GM11168 (cell line): ENCODE data around the gene GLP2R.
"Not testable (repeated sequence)": the region's sequence is repeated elsewhere in the genome, so short reads cannot be mapped to it uniquely, and the experiment has no call there.

Experiments used
- in situ Hi-C: fragments of 300-500 bp; cut with MboI; formaldehyde crosslinking; loops from one replicate; pipeline ENCODE4 v1.12.0; 2022; ENCODE audit warnings: low sequenced_read_pairs; ENCODE audit not compliant: unreplicated experiment

Gene GLP2R

GRCh38 chr17:9825641-9826150 lies at the start of gene GLP2R:
TSS of gene GLP2R (plus strand) at chr17:9825924. CDS start at chr17:9826064, 140 bp downstream.
- in situ Hi-C loops = no loop called here

GRCh38 chr17:9776911-9777310 lies 48.8 kb upstream of the GLP2R start:
- in situ Hi-C loops = no loop called here

- in situ Hi-C loops = no loop called here
These were observed 45.2 kb upstream of the GLP2R start for GRCh38 chr17:9780552-9780951.

- in situ Hi-C loops = no loop called here
These were observed 42.7 kb upstream of the GLP2R start for GRCh38 chr17:9783050-9783449.

GRCh38 chr17:9783465-9783864 lies 42.3 kb upstream of the GLP2R start:
- in situ Hi-C loops = not testable (repeated sequence)

GRCh38 chr17:9784544-9784943 lies 41.2 kb upstream of the GLP2R start:
- in situ Hi-C loops = no loop called here

- in situ Hi-C loops = no loop called here
These were observed 37.1 kb upstream of the GLP2R start for GRCh38 chr17:9788601-9789000.

GRCh38 chr17:9790316-9790715 lies 35.4 kb upstream of the GLP2R start:
- in situ Hi-C loops = no loop called here

- in situ Hi-C loops = no loop called here
These were observed 34.5 kb upstream of the GLP2R start, which contains the start of gene DHRS7C for GRCh38 chr17:9790889-9791876. TSS of gene DHRS7C (minus strand) at chr17:9791592. CDS start at chr17:9791284, 308 bp downstream.

- in situ Hi-C loops = no loop called here
These were observed 33.4 kb upstream of the GLP2R start for GRCh38 chr17:9792181-9792840.

- in situ Hi-C loops = no loop called here
These were observed 27.7 kb upstream of the GLP2R start for GRCh38 chr17:9798008-9798407.

- in situ Hi-C loops = no loop called here
These were observed 27.0 kb upstream of the GLP2R start for GRCh38 chr17:9798724-9799123.

- in situ Hi-C loops = no loop called here
These were observed 24.2 kb upstream of the GLP2R start for GRCh38 chr17:9801505-9801904.

- in situ Hi-C loops = no loop called here
These were observed 23.4 kb upstream of the GLP2R start for GRCh38 chr17:9802294-9802693.

- in situ Hi-C loops = no loop called here
These were observed 23.0 kb upstream of the GLP2R start for GRCh38 chr17:9802697-9803096.

- in situ Hi-C loops = no loop called here
These were observed 20.0 kb upstream of the GLP2R start for GRCh38 chr17:9805769-9806168.

GRCh38 chr17:9806699-9807098 lies 19.0 kb upstream of the GLP2R start:
- in situ Hi-C loops = no loop called here

GRCh38 chr17:9809409-9809808 lies 16.3 kb upstream of the GLP2R start:
- in situ Hi-C loops = no loop called here

GRCh38 chr17:9810100-9810949 lies 15.4 kb upstream of the GLP2R start:
- in situ Hi-C loops = no loop called here

- in situ Hi-C loops = no loop called here
These were observed 14.6 kb upstream of the GLP2R start for GRCh38 chr17:9811086-9811485.
